Inflammatory macrophage (primary cell): ENCODE data around the gene ZFP82.
A peak's percentile ranks its signal among the peaks of the same experiment; 100 is the strongest.

Source experiments
- DNase-seq, 2 donors: peaks; one replicate each; pipeline ENCODE4 v3.0.0-alpha.2; 2020 to 2022
- total RNA-seq, 18 experiments: gene quantifications; one replicate each; lab custom pipeline; 2026; ENCODE audit warnings: mixed read lengths in 6 of 18, inconsistent platforms in 2 of 18; lab: John Stamatoyannopoulos, UW

The ZFP82 gene
- 0.88 to 7.2 (median 4.8) reads per million in 18 experiments for total RNA-seq

DNA sequence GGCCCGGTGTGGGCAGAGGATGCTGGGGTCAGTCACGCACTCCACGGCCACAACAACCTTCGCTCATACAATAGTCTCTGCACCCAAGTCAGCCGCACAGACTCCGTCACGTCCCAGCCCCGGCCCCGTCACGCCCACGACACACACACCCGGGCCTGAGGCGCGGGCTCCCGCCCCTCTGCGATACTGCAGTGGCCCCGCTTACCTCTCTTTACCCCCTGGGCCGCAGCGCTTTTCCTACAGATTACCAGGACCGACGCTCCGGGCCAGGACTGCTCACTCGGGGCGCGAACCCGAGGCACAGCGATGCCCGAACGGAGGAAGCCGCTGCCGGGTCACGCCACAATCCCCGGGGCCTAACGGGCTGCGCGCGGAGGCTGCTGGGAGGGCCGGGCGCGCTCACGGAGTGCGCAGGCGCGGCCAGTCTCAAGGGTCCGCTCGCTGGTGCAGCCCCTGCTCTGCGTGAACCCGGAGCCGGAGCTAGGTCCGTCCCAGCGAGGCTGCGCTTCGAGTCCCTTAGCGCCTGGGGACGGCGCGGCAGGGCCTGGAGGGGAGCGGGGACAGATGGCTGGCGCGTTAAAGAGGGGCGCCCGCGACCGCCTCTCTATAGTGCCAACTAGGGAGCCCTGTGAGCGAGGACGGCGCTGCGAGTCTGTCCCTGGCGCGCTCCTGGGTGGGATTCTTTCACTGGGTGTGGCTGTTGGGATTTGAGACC is at the start of gene ZFP82:
Gene ZFP82, minus strand, starts transcription at position 358 of the 715 bp plus-strand sequence. CDS start 8,855 bp downstream, outside the sequence.
- DNase-seq, result peak; percentile 68 to 82

DNA sequence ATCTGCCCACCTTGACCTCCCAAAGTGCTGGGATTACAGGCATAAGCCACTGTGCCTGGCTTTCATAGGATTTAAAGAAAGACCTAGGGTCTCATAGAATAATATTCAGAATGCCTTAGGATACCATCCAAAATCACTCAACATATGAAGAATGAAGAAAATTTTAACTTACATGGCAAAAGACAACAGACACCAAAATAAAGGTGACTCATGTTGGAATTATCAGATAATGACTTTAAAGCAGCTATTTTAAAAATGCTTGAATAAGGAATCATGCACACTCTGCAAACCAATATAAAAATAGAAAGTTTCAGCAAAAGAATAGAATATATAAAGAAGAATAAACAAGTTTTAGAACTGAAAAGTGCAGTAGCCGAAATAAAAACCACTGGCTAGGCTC is 41.6 kb upstream of the ZFP82 start:
- no peak for DNase-seq

GRCh38 chr19:36456831-36457230 is 38.4 kb upstream of the ZFP82 start:
- no peak for DNase-seq

GRCh38 chr19:36449059-36449670 is 30.7 kb upstream of the ZFP82 start:
- DNase-seq, result no peak

- DNase-seq, result no peak
These were observed 22.9 kb upstream of the ZFP82 start for GRCh38 chr19:36441339-36441738.

DNA sequence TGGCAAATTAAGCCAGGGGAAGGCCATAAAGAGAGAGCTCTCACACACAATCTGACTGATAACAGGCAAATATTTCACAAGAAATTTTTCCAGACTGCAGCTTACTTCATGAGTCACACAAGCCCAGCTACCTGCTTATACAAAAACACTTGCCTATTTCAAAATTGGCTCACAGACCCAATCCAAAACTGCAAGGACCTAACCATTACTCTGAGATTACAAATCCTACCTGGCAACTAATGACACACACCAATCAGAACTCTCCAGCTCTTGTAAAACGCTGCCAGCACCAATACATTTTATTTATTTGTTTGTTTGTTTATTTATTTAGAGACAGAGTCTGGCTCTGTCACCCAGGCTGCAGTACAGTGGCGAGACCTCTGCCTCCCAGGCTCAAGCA is 18.1 kb upstream of the ZFP82 start:
- no peak for DNase-seq

GRCh38 chr19:36423925-36424324 is 5.5 kb upstream of the ZFP82 start:
- no peak for DNase-seq

DNA sequence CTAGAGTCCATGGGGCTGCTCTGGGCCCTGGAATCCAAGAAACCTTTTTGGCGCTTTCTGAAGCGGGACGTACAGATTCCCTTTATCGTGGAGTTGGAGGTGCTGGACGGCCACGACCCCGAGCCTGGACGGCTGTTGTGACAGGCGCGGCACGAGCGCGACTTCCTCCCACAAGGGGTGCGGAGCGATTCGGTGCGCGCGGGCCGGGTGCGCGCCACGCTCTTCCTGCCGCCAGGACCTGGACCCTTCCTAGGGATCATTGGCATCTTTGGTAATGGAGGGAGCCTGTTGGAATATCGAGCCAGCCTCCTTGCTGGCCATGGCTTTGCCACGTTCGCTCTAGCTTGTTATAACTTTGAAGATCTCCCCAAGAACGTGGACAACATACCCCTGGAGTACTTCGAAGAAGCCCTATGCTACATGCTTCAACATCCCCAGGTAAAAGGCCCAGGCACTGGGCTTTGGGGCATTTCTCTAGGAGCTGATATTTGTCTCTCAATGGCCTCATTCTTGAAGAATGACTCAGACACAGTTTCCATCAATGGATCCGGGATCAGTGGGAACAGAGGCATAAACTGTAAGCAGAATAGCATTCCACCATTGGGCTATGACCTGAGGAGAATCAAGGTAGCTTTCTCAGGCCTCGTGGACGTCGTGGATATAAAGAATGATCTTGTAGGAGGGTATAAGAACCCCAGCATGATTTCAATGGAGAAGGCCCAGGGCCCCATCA is 3.5 kb upstream of the ZFP82 start:
- DNase-seq, result no peak

GRCh38 chr19:36420961-36421748 is 2.7 kb upstream of the ZFP82 start:
- DNase-seq, result peak in 1 of 2 donors; percentile 26

- no peak for DNase-seq
These were observed 625 bp downstream of the ZFP82 start for GRCh38 chr19:36417752-36418286.

DNA sequence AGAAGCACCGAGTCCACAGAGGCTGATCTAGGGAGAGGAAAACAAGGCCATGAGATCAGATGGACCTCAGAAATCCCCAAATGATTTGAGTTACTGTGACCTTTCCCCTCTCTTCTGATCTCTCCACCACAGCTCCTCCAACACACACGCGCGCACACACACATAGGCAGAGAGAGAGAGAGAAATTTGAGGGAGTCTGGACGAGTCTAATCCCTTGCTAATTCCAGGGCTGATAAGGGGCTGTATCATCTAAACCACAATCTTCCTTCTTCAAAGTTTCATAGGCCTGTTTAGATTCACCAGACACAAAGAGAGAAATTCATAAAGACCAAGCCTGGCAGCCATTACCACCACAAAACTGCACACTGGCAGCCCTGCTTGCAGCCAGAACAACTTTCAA is 8.6 kb downstream of the ZFP82 start:
- DNase-seq, result no peak

DNA sequence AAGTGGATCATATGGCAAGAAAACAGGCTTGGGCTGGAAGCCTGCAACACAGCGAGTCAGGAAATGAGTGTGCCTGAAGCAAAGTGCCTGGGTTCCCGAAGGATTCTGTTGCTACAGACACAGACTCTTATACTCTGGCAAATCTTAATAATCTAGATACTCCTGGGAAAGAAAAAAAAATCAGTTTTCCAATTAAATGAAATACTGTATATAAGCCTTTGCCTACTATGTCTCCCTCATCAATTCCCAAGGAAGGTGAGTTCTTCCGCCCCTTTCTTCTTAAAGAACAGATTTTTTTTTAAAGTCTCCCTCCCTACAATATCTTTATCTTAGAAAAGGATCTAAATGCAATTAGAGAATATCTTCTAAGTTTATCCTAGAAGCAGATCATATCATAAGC is 10.3 kb downstream of the ZFP82 start:
- DNase-seq, result no peak

GRCh38 chr19:36404498-36404897 is 13.9 kb downstream of the ZFP82 start:
- no peak for DNase-seq

DNA sequence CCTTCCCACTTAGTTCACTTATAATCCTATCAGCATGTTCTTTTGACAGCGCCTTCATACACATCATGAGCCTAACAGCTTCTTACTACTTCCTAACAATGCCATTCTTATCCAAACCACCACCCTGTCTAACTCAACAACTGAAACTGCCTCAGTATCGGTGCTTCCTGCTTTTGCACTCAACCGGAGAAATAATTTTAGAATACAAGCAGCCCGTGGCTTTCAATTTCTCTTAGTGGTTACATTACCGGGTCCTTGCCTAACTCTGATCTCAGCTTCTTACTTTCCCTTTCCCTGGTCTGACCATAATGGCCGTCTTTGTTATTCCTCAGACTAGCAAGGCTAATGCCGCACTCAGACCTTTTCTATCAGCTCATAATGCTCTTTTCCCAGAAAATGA is 17.0 kb downstream of the ZFP82 start:
- no peak for DNase-seq

GRCh38 chr19:36398571-36398970 is 19.9 kb downstream of the ZFP82 start:
- DNase-seq, result peak; percentile 74 to 85

GRCh38 chr19:36392916-36393673 is 25.3 kb downstream of the ZFP82 start:
- no peak for DNase-seq

DNA sequence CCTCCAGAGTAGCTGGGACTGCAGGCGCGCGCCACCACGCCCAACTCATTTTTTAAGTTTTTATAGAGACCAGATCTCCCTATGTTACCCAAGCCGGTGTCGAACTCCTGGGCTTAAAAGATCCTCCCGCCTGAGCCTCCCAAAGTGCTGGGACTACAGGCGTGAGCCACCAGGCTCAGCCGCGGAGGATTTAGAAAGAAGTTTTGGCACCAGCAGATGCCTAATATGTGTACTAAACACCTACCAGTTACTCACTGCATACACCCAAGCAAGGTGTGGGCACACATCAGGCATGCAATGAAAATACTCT is 39.0 kb downstream of the ZFP82 start:
- no peak for DNase-seq

DNA sequence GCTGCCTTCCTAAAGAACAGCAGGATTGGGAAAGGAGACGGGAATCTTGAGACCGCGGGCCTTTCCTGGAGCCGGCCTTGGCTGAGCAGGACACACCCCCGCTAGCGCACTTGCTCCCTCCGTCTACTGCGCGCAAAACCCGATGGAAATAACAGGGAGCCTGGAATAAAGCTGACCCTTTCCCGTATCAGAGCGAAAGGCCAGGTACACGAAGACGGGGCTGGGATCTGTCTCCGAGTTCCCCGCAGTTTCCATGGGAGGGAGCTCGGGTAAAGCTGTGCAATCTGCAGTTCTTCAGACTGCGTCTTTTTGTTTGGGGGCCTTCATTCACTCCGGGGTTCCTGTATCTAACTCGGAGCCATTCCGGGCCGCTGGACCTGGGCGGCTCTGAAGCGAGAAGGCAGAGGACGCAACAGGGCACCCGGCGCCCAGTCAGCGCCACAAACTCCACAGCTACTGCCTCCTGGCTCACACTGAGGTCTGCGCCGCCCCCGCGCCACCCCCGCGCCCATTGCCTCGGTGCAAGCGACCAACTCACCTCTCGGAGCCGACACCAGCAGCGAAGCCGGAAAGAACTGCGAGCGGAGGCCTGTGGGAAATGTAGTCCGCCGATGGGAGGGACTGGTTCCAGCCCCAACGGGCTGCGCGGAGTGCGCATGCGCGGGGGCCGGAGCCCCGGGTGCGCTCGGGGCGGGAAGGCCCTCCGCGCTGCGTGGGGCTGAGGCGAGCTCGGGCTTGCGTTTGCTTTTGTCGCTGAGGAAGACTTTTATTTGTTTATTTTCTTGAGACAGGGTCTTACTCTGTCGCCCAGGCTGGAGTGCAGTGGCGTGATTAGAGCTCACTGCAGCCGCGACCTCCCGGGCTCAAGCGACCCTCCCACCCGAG is 39.6 kb downstream of the ZFP82 start, which contains the start of gene ZFP14:
Gene ZFP14, minus strand, starts transcription at position 577 of the 885 bp plus-strand sequence. CDS start 11,309 bp downstream, outside the sequence.
- DNase-seq, result peak; percentile 96 to 97

DNA sequence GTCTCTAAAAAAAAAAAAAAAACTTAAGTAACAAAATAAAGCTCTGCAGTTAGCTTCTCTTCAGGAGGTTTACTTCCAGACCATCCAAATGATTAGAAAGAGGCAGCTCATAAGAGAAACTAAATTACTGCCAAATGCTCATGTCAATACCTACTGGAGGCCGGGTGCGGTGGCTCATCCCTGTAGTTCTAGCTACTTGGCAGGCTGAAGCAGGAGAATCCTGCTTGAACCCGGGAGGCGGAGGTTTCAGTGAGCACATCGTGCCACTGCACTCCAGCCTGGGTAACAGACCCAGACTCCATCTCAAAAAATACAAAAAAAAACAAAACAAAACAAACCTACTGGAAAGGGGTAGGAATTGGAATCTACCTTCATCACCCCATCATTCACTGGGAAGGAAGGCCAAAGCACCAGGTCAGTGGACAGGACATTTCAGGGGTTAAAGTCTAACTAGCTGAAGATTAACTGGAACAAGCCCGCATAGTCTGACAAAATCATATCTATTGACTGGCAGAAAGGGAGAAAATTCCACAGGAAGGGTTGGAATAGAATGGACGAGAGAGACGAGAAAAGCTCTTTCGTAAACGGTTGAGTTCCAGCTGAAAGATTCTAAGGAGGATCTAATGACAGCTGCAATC is 40.8 kb downstream of the ZFP82 start:
- DNase-seq, result no peak

- no peak for DNase-seq
These were observed 44.7 kb downstream of the ZFP82 start for GRCh38 chr19:36373638-36374156.
